Right lobe of liver (tissue), 6 donors: Measurements from ENCODE around the gene NFATC1. TPM values are rescaled to one million over a fixed set of nuclear protein-coding genes. Genes with fewer than 3 reads are reported as not detected.

Source experiments
- ATAC-seq, 4 donors: fragments of 200-7000 bp; cut with Tn5 transposase; one replicate each; pipeline ENCODE4 v1.9.1; 2020; ENCODE audit warnings: mild to moderate bottlenecking in 4 of 4, moderate library complexity in 4 of 4
- DNase-seq, 3 donors: peaks; one replicate each; pipeline ENCODE4 v3.0.0-alpha.2; 2020
- H3K27ac ChIP-seq, 3 donors: fragments of 200-600 bp; one replicate each; pipeline ENCODE4 v1.8.0; 2022
- H3K27me3 ChIP-seq, 2 donors: fragments of 200-600 bp; one replicate each; pipeline ENCODE4 v1.8.0; 2022
- H3K36me3 ChIP-seq, 4 donors: fragments of 200-600 bp; sonication (generic) in 1 of 4; one replicate each; pipeline versions ENCODE4 v1.5.1 to v1.8.0; 2017 to 2022; ENCODE audit warnings: control low read depth in 1 of 4
- H3K4me1 ChIP-seq, 4 donors: fragments of 200-600 bp; sonication (generic) in 1 of 4; one replicate each; pipeline versions ENCODE4 v1.5.1 to v1.8.0; 2017 to 2022; ENCODE audit warnings: control low read depth in 1 of 4
- H3K4me3 ChIP-seq, 3 donors: fragments of 200-600 bp; one replicate each; pipeline ENCODE4 v1.8.0; 2022
- H3K9me3 ChIP-seq, 4 donors: fragments of 200-600 bp; sonication (generic) in 1 of 4; one replicate each; pipeline versions ENCODE4 v1.5.1 to v1.8.0; 2017 to 2022; ENCODE audit warnings: control low read depth in 1 of 4
- POLR2A ChIP-seq: fragments of 450-650 bp; IDR thresholded peaks from one replicate; pipeline ENCODE4 v1.6.1; 2017; ENCODE audit warnings: antibody characterized with exemption, mild to moderate bottlenecking
- WGBS: methylation state at CpG from one replicate; pipeline ENCODE4 v1.1.6; 2018; ENCODE audit warnings: low coverage, low lambda C conversion rate; ENCODE audit not compliant: insufficient coverage; ENCODE audit errors: missing lambda C conversion rate; 5-methylcytosine and 5-hydroxymethylcytosine counted together
- intact Hi-C, 2 donors: fragments of 100-400 bp; cut with DNase I; formaldehyde crosslinking; loops; one replicate each; pipeline versions ENCODE4 v1.11.2 to v1.14.1; 2022
- total RNA-seq, 6 experiments: library from RNA; depleted of rRNA in 2 of 6; stranded (reverse); fragments of >200 nt in 2 of 6; fragmentation: NEBNext Ultra II Directional in 3 of 6; extraction: Animal tissue kit (Norgen Biotek cat#: 25700) in 3 of 6; gene quantifications; one replicate each; pipeline versions ENCODE4 v1.1.0 to v1.2.4, GENCODE V29; 2016 to 2023
- TF ChIP-seq, protein P1 (sequence below), 4 donors: fragments of 200-600 bp in 3 of 4; fragments of 450-650 bp in 1 of 4; IDR thresholded peaks; one replicate each; pipeline versions ENCODE4 v1.5.1 to v1.8.0; 2016 to 2022; ENCODE audit warnings: antibody characterized with exemption in 4 of 4, mild to moderate bottlenecking in 2 of 4
- donor health status: DM: no; HTN: yes; CAD: no.
- donor health status: DM: no; HTN: no; CAD: no.
- donor health status: DM: no; HTN: no; CAD: no.
- donor health status: DM: no; HTN: yes; CAD: no.
- donor health status: DM: no; HTN: yes; CAD: no.

The NFATC1 gene
- total RNA-seq, 6 experiments from 2014 or later = 1.00 to 4.3 (median 2.9) TPM

GRCh38 chr18:79497638-79498081 lies 101.9 kb downstream of the NFATC1 start:
- WGBS = 65% methylated on average over 4 of the region's 4 CpGs
- peaks cover 0 to 4% (median 0%) of the 10 kb centered on the region in 4 donors for H3K9me3 ChIP-seq
- intact Hi-C loops = no loop called here
- no peak overlapping the region for H3K27ac ChIP-seq
- TF ChIP-seq, protein P1, sequence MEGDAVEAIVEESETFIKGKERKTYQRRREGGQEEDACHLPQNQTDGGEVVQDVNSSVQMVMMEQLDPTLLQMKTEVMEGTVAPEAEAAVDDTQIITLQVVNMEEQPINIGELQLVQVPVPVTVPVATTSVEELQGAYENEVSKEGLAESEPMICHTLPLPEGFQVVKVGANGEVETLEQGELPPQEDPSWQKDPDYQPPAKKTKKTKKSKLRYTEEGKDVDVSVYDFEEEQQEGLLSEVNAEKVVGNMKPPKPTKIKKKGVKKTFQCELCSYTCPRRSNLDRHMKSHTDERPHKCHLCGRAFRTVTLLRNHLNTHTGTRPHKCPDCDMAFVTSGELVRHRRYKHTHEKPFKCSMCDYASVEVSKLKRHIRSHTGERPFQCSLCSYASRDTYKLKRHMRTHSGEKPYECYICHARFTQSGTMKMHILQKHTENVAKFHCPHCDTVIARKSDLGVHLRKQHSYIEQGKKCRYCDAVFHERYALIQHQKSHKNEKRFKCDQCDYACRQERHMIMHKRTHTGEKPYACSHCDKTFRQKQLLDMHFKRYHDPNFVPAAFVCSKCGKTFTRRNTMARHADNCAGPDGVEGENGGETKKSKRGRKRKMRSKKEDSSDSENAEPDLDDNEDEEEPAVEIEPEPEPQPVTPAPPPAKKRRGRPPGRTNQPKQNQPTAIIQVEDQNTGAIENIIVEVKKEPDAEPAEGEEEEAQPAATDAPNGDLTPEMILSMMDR (IDR thresholded peaks at IDR 0.05) = no peak
- TF ChIP-seq POLR2A = no peak
- no peak overlapping the region for H3K4me3 ChIP-seq
- no peaks in the 10 kb centered on the region for H3K4me1 ChIP-seq
- no peaks in the 10 kb centered on the region for H3K27me3 ChIP-seq
- no peak for ATAC-seq
- DNase-seq = no peak
- H3K36me3 ChIP-seq = no peaks in the 10 kb centered on the region

DNA sequence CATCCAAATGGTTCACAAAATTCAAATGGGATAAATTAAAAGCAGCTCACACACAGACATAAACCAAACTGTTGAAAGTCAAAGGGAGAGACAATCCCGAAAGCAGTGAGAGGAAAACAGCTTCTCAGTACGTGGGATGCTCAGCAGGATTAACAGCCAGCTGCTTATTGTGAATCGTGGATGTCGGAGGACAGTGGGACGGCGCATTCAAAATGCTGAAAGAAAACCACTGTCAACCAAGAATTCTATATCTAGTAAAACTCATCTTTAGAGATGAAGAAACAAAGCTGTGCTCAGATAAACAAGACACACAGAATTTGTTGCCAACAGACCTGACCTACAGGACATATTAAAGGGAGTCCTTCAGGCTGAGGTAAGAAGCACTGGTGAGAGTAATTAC lies 102.9 kb downstream of the NFATC1 start:
- Histone ChIP-seq H3K9me3 (peaks cover 0 to 4% (median 0%) of the 10 kb centered on the region in 4 donors), H3K4me1 (no peaks in the 10 kb centered on the region), H3K27me3 (no peaks in the 10 kb centered on the region), H3K36me3 (no peaks in the 10 kb centered on the region), H3K4me3 (no peak overlapping the region), H3K27ac (no peak overlapping the region)
- peak in 1 of 3 donors; percentile 6 for DNase-seq
- ATAC-seq = no peak
- TF ChIP-seq, protein P1 (IDR thresholded peaks at IDR 0.05) = no peak
- no peak for TF ChIP-seq POLR2A
- 93% methylated on average over 6 of the region's 6 CpGs for WGBS
- intact Hi-C loops = no loop called here

GRCh38 chr18:79501006-79501405 lies 105.3 kb downstream of the NFATC1 start:
- intact Hi-C loops = no loop called here
- ATAC-seq (no peak), DNase-seq (no peak)
- Histone ChIP-seq H3K9me3 (peaks cover 0 to 4% (median 0%) of the 10 kb centered on the region in 4 donors), H3K4me1 (no peaks in the 10 kb centered on the region), H3K4me3 (no peak overlapping the region), H3K27me3 (no peaks in the 10 kb centered on the region), H3K36me3 (no peaks in the 10 kb centered on the region), H3K27ac (no peak overlapping the region)
- TF ChIP-seq POLR2A = no peak
- TF ChIP-seq, protein P1 (IDR thresholded peaks at IDR 0.05) = no peak
- WGBS = 77% methylated on average over 4 of the region's 4 CpGs

GRCh38 chr18:79502782-79503181 lies 107.1 kb downstream of the NFATC1 start:
- intact Hi-C loops = no loop called here
- 69% methylated on average over 3 of the region's 4 CpGs for WGBS
- ATAC-seq (no peak), DNase-seq (no peak)
- Histone ChIP-seq H3K36me3 (no peaks in the 10 kb centered on the region), H3K9me3 (peaks cover 0 to 4% (median 0%) of the 10 kb centered on the region in 4 donors), H3K27me3 (no peaks in the 10 kb centered on the region), H3K27ac (no peak overlapping the region), H3K4me1 (no peaks in the 10 kb centered on the region), H3K4me3 (no peak overlapping the region)
- TF ChIP-seq, protein P1 (IDR thresholded peaks at IDR 0.05) = no peak
- TF ChIP-seq POLR2A = no peak

GRCh38 chr18:79503406-79503805 lies 107.7 kb downstream of the NFATC1 start:
- no peaks in the 10 kb centered on the region for H3K27me3 ChIP-seq
- TF ChIP-seq, protein P1 (IDR thresholded peaks at IDR 0.05) = no peak
- TF ChIP-seq POLR2A = no peak
- DNase-seq = peak in 2 of 3 donors; percentile 19 to 30
- no peak overlapping the region for H3K27ac ChIP-seq
- H3K36me3 ChIP-seq = no peaks in the 10 kb centered on the region
- intact Hi-C loops = no loop called here
- ATAC-seq = no peak
- peaks cover 0 to 3% (median 0%) of the 10 kb centered on the region in 4 donors for H3K9me3 ChIP-seq
- WGBS = 83% methylated on average over 2 of the region's 11 CpGs
- no peaks in the 10 kb centered on the region for H3K4me1 ChIP-seq
- no peak overlapping the region for H3K4me3 ChIP-seq
